NB4 (cell line): ENCODE measurements around the gene TNFRSF14.
A peak's percentile ranks its signal among the peaks of the same experiment; 100 is the strongest.

ENCODE experiments used
- DNase-seq: peaks from one replicate; pipeline ENCODE4 v3.0.0; 2010; ENCODE audit warnings: low read depth
- H3K4me3 ChIP-seq: one replicate; pipeline ENCODE4 v1.5.1; 2011; ENCODE audit warnings: mild to moderate bottlenecking, low read depth, low read length, moderate library complexity
- CTCF ChIP-seq: IDR thresholded peaks from one replicate; pipeline ENCODE4 v1.5.1; 2012; ENCODE audit warnings: low read depth, low read length
- MAX ChIP-seq: IDR thresholded peaks from 2 replicates; pipeline ENCODE4 v1.6.1; 2011; ENCODE audit warnings: low read depth, low read length
- MYC ChIP-seq: IDR thresholded peaks from 2 replicates; pipeline ENCODE4 v1.6.1; 2011; ENCODE audit warnings: low read depth, low read length
- POLR2A ChIP-seq: IDR thresholded peaks from 2 replicates; pipeline ENCODE4 v1.6.1; 2011; ENCODE audit warnings: mild to moderate bottlenecking; ENCODE audit not compliant: insufficient read length; ENCODE audit errors: extremely low read depth

Gene TNFRSF14

GRCh38 chr1:2535981-2536380, 20.2 kb upstream of the TNFRSF14 start:
- no peak overlapping the region for H3K4me3 ChIP-seq
- DNase-seq = no peak
- TF ChIP-seq MAX = no peak
- no peak for TF ChIP-seq POLR2A
- no peak for TF ChIP-seq MYC
- no peak for TF ChIP-seq CTCF

- no peak for TF ChIP-seq CTCF
- TF ChIP-seq MYC = no peak
- TF ChIP-seq MAX = no peak
- no peak for TF ChIP-seq POLR2A
- no peak for DNase-seq
- H3K4me3 ChIP-seq = no peak overlapping the region
These were observed 18.4 kb upstream of the TNFRSF14 start for GRCh38 chr1:2537784-2538115.

GRCh38 chr1:2538376-2538775, 17.8 kb upstream of the TNFRSF14 start:
- DNase-seq = no peak
- no peak overlapping the region for H3K4me3 ChIP-seq
- TF ChIP-seq CTCF = no peak
- no peak for TF ChIP-seq POLR2A

- no peak for DNase-seq
- no peak overlapping the region for H3K4me3 ChIP-seq
- no peak for TF ChIP-seq MYC
- TF ChIP-seq POLR2A = no peak
- TF ChIP-seq MAX = no peak
- no peak for TF ChIP-seq CTCF
These were observed 17.3 kb upstream of the TNFRSF14 start for GRCh38 chr1:2538872-2539271.

- H3K4me3 ChIP-seq = no peak overlapping the region
- peak; percentile 45 for DNase-seq
- TF ChIP-seq MYC (no peak), MAX (no peak), CTCF (peak; percentile 29), POLR2A (no peak)
These were observed 16.8 kb upstream of the TNFRSF14 start for GRCh38 chr1:2539312-2539907.

- TF ChIP-seq MYC (no peak), CTCF (no peak), POLR2A (no peak), MAX (no peak)
- H3K4me3 ChIP-seq = no peak overlapping the region
- DNase-seq = no peak
These were observed 15.2 kb upstream of the TNFRSF14 start for GRCh38 chr1:2540816-2541492.
